Cardiac fibroblast (primary cell): ENCODE measurements around the gene ZNF546.

Experiments
- DNase-seq, 2 donors: peaks; one replicate each; pipeline versions ENCODE4 v3.0.0 to v3.0.0-alpha.2; 2010; ENCODE audit warnings: low read depth in 2 of 2
- H3K4me3 ChIP-seq, 2 donors: replicated peaks in 1 of 2; 1 replicate in 1 of 2; 2 replicates in 1 of 2; pipeline ENCODE4 v1.5.1; 2011; ENCODE audit warnings: low read depth in 2 of 2, low read length in 2 of 2, mild to moderate bottlenecking in 2 of 2, moderate library complexity in 1 of 2
- TF ChIP-seq, protein P1 (sequence below): IDR thresholded peaks from one replicate; pipeline ENCODE4 v1.5.1; 2011; ENCODE audit warnings: low read depth, mild to moderate bottlenecking, low read length, inconsistent platforms

ZNF546 gene

DNA sequence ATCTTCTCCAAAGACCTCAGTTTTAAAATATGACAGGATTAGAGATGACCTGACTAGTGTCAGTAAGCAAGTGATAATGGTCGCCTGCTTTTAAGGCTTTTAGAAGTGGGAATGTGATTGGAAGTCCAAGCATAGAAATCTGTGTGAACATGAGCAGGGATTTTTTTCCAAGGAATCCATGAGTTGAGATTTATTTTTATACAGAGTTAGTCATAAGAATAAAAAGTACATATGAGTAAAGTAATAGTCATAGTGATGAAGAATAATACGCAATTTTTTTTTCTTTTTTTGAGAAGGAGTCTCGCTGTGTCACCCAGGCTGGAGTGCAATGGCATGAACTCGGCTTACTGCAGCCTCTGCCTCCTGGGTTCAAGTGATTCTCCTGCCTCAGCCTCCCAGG is 1.6 kb downstream of the ZNF546 start:
- no peak overlapping the region for H3K4me3 ChIP-seq
- TF ChIP-seq, protein P1, sequence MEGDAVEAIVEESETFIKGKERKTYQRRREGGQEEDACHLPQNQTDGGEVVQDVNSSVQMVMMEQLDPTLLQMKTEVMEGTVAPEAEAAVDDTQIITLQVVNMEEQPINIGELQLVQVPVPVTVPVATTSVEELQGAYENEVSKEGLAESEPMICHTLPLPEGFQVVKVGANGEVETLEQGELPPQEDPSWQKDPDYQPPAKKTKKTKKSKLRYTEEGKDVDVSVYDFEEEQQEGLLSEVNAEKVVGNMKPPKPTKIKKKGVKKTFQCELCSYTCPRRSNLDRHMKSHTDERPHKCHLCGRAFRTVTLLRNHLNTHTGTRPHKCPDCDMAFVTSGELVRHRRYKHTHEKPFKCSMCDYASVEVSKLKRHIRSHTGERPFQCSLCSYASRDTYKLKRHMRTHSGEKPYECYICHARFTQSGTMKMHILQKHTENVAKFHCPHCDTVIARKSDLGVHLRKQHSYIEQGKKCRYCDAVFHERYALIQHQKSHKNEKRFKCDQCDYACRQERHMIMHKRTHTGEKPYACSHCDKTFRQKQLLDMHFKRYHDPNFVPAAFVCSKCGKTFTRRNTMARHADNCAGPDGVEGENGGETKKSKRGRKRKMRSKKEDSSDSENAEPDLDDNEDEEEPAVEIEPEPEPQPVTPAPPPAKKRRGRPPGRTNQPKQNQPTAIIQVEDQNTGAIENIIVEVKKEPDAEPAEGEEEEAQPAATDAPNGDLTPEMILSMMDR = no peak
- DNase-seq = peak in 1 of 2 donors; percentile 76

DNA sequence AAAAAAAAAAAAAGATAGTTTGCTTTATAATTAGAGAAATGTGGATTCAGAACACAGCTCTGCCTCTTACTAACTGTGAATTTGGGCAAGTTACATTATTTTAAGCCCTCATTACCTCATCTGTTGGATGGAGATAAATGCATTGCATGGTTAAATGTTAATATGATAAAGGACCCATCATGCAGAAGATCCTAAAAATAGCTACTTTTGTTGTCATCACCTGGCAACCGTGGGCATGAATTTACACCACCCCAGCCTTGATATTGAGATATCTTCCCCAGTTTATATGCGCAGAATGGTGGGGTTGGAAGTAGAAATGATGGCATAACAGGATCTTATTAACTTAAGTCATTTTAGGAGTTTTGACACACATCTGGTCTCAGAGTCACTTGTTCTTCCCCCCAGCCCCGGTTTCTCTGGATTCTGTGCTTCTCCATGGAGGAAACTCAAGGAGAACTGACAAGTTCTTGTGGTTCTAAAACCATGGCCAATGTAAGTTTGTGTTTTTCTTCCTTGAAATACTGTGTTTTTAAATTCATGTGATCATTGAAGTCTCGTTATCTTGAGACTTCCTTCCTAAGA is 8.9 kb downstream of the ZNF546 start:
- H3K4me3 ChIP-seq = no peak overlapping the region
- TF ChIP-seq, protein P1 = no peak
- no peak for DNase-seq

- TF ChIP-seq, protein P1 = no peak
- DNase-seq = peak; percentile 51 to 95
- H3K4me3 ChIP-seq = no peak overlapping the region
Observed at GRCh38 chr19:40006273-40006691, 9.4 kb downstream of the ZNF546 start.

DNA sequence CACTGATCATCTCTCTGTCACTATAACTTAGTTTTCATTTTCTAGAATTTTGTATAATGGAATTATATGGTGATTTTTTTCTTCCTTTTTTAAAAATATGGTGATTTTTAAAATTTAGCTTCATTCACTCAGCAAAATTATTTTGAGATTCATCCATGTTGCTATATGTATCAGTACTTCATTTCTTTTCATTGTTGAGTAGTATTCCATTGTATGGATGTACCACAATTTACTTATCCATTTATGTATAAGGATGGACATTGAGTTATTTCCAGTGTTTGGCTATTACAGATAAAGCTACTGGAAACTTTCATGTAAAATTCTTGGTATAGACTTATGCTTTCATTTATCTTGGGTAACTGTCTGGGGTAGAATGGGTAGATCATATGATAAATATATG is 12.8 kb downstream of the ZNF546 start:
- no peak overlapping the region for H3K4me3 ChIP-seq
- no peak for DNase-seq
- TF ChIP-seq, protein P1 = no peak

GRCh38 chr19:40013991-40014390 is 17.1 kb downstream of the ZNF546 start:
- TF ChIP-seq, protein P1 = no peak
- no peak for DNase-seq
- H3K4me3 ChIP-seq = no peak overlapping the region

DNA sequence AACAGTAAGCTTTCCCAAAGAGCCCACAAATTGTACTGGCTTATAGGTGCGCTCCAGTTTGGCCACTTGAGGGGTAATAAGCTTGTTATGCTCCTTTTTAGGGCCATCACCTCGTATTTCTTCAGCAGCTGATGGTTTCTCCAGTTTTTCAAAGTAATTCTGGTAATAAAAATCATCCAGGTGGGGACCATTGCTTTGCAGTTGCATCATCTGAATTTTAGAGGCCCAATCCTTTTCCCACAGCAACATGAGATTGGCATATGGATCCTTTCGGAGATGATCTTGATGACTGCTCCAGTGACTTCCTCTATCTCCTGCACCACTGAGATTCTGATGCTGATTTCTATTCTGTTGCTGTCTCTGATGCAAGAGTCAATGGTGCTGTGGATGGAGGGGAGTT is 27.1 kb downstream of the ZNF546 start:
- TF ChIP-seq, protein P1 = no peak
- H3K4me3 ChIP-seq = no peak overlapping the region
- no peak for DNase-seq

- no peak for DNase-seq
- TF ChIP-seq, protein P1 = no peak
- H3K4me3 ChIP-seq = no peak overlapping the region
Observed at GRCh38 chr19:40025938-40026596, 29.2 kb downstream of the ZNF546 start.
